ENCODE results near the gene MAGEA8. TPM values are rescaled to one million over a fixed set of nuclear protein-coding genes. Genes with fewer than 3 reads are reported as not detected.

Gene MAGEA8
- total and polyA plus RNA-seq, 4 donors = not detected

GRCh38 chrX:149910178-149910695, 29.3 kb downstream of the MAGEA8 start:
- Histone ChIP-seq H3K9me3 (ENCODE audit: control insufficient read depth in 4 of 4, low read length in 3 of 4) (peaks cover 0 to 2% (median 0%) of the 10 kb centered on the region in 4 donors), H3K36me3 (ENCODE audit: control insufficient read depth in 4 of 4, insufficient read depth in 3 of 4, low read depth in 1 of 4, low read length in 3 of 4) (no peaks in the 10 kb centered on the region), H3K27ac (ENCODE audit: low read depth in 1 of 2, low read length in 2 of 2) (no peak overlapping the region), H3K4me3 (ENCODE audit: low read depth in 1 of 3, low read length in 3 of 3) (no peak overlapping the region), H3K4me1 (ENCODE audit: control insufficient read depth in 4 of 4, insufficient read depth in 4 of 4, low read length in 3 of 4) (no peaks in the 10 kb centered on the region), H3K9ac (ENCODE audit: low read depth in 1 of 2, low read length in 2 of 2) (no peak overlapping the region), H3K27me3 (ENCODE audit: control insufficient read depth in 4 of 4, insufficient read depth in 4 of 4, low read length in 3 of 4) (no peaks in the 10 kb centered on the region)
- DNase-seq (ENCODE audit: low spot score) = no peak
- 97% methylated on average over 9 of the region's 9 CpGs for WGBS
- TF ChIP-seq TAF1 (conservative IDR thresholded peaks at IDR 0.05) = no peak
- no peak for TF ChIP-seq RXRA (IDR thresholded peaks at IDR 0.05)
- TF ChIP-seq FOXA2 (IDR thresholded peaks at IDR 0.05) = no peak
- TF ChIP-seq YY1 (IDR thresholded peaks at IDR 0.05) = no peak
- TF ChIP-seq HNF4G (IDR thresholded peaks at IDR 0.05) = no peak
- no peak for TF ChIP-seq HNF4A (conservative IDR thresholded peaks at IDR 0.05)
- TF ChIP-seq RAD21 (IDR thresholded peaks at IDR 0.05) = no peak
- TF ChIP-seq ZBTB33 (IDR thresholded peaks at IDR 0.05) = no peak
- TF ChIP-seq MAX (IDR thresholded peaks at IDR 0.05) = no peak
- TF ChIP-seq FOXA1 (IDR thresholded peaks at IDR 0.05) = no peak
- TF ChIP-seq SP1 (IDR thresholded peaks at IDR 0.05) = no peak
- TF ChIP-seq CTCF (IDR thresholded peaks at IDR 0.05; ENCODE audit: low read depth, low read length, missing input control) = no peak
- TF ChIP-seq GABPA (IDR thresholded peaks at IDR 0.05 in 1 of 2, conservative IDR thresholded peaks at IDR 0.05 in 1 of 2) = no peak
- TF ChIP-seq JUND (IDR thresholded peaks at IDR 0.05) = no peak
- no peak for TF ChIP-seq REST (IDR thresholded peaks at IDR 0.05)
- TF ChIP-seq EGR1 (IDR thresholded peaks at IDR 0.05; ENCODE audit: low read depth in 2 of 2) = no peak

Measured in liver (tissue), 9 donors.